Cardiac muscle cell (in vitro differentiated cells and primary cell): ENCODE data around the gene GPR87. TPM values are rescaled to one million over a fixed set of nuclear protein-coding genes. Genes with fewer than 3 reads are reported as not detected.
A peak's percentile ranks its signal among the peaks of the same experiment; 100 is the strongest.

Source experiments
- DNase-seq, 2 donors: peaks; one replicate each; pipeline versions ENCODE4 v3.0.0 to v3.0.0-alpha.2; 2010 to 2017; ENCODE audit warnings: low read depth in 1 of 2, low spot score in 1 of 2
- H3K27ac ChIP-seq: fragments of 200-600 bp; sonication (generic); 2 replicates; pipeline ENCODE4 v1.5.1; 2016
- H3K27me3 ChIP-seq: fragments of 200-600 bp; sonication (generic); 2 replicates; pipeline ENCODE4 v1.6.0; 2016; ENCODE audit warnings: control low read depth
- H3K36me3 ChIP-seq: fragments of 200-600 bp; sonication (generic); 2 replicates; pipeline ENCODE4 v1.5.1; 2016; ENCODE audit warnings: control low read depth
- H3K4me1 ChIP-seq: fragments of 200-600 bp; sonication (generic); 2 replicates; pipeline ENCODE4 v1.8.1; 2017; ENCODE audit warnings: low read depth, mild to moderate bottlenecking, mixed run types
- H3K4me3 ChIP-seq: fragments of 200-600 bp; sonication (generic); 2 replicates; pipeline ENCODE4 v1.5.1; 2016; ENCODE audit warnings: mild to moderate bottlenecking
- H3K9me3 ChIP-seq: fragments of 200-600 bp; sonication (generic); 2 replicates; pipeline ENCODE4 v1.5.1; 2017; ENCODE audit warnings: low read depth, mild to moderate bottlenecking, control low read depth
- polyA plus RNA-seq: library from polyadenylated mRNA; unstranded; fragments of >200 nt; fragmentation: Nextera tagmentation; extraction: Ambion mirVana; gene quantifications from 2 replicates; pipeline ENCODE4 v1.2.1, GENCODE V29; 2016
- total RNA-seq: library from RNA; depleted of rRNA; stranded (reverse); fragments of >200 nt; gene quantifications from 2 replicates; pipeline ENCODE4 v1.2.3, GENCODE V29; 2016
- TF ChIP-seq, protein P1 (sequence below): IDR thresholded peaks from 2 replicates; pipeline ENCODE4 v1.5.1; 2012; ENCODE audit warnings: low read depth, mild to moderate bottlenecking, low read length

Gene GPR87
- total and polyA plus RNA-seq, 2 experiments from 2014 or later = not detected

DNA sequence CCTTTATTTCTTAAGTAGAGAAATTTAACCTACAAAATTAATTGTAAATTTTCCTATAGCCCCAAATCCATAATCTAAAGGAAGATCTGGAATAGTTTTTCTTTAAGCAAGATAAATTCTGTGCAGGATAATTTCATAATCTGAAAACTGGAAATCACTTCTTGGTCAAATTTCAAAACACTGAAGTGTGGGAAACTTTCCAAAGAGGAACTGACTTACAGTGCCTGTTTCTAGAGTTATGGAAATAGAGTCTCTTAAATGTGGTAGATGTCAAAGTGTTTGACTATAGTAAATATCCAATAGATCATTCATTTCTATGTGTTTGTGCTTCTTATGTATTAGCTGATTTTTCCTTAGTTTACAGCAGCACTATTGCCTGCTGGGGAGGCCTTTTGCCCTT is 14.3 kb upstream of the GPR87 start:
- TF ChIP-seq, protein P1, sequence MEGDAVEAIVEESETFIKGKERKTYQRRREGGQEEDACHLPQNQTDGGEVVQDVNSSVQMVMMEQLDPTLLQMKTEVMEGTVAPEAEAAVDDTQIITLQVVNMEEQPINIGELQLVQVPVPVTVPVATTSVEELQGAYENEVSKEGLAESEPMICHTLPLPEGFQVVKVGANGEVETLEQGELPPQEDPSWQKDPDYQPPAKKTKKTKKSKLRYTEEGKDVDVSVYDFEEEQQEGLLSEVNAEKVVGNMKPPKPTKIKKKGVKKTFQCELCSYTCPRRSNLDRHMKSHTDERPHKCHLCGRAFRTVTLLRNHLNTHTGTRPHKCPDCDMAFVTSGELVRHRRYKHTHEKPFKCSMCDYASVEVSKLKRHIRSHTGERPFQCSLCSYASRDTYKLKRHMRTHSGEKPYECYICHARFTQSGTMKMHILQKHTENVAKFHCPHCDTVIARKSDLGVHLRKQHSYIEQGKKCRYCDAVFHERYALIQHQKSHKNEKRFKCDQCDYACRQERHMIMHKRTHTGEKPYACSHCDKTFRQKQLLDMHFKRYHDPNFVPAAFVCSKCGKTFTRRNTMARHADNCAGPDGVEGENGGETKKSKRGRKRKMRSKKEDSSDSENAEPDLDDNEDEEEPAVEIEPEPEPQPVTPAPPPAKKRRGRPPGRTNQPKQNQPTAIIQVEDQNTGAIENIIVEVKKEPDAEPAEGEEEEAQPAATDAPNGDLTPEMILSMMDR = no peak
- no peak overlapping the region for H3K4me3 ChIP-seq
- H3K36me3 ChIP-seq = no peaks in the 10 kb centered on the region
- H3K27ac ChIP-seq = no peak overlapping the region
- H3K4me1 ChIP-seq = no peaks in the 10 kb centered on the region
- no peaks in the 10 kb centered on the region for H3K27me3 ChIP-seq
- DNase-seq = peak in 1 of 2 donors; percentile 44
- H3K9me3 ChIP-seq = no peaks in the 10 kb centered on the region

DNA sequence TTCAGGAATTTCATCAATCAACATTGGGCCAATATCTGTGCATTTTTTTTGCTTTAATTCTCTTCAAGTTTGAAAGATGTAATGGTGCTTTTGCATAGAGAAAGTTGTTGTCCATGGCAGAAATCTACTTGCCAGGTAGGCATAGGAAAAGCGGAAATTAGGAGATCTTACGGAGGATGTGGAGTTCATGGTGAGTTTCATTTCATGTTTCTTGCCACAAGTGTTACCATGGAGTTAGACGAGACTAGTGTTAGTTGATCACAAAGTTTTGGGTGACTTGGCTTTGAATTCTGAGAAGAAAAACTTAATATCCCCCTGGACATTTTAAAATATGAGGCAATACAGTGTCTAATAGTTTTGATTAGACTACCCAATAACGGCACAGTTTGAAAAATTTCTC is 13.8 kb upstream of the GPR87 start:
- Histone ChIP-seq H3K9me3 (no peaks in the 10 kb centered on the region), H3K27ac (no peak overlapping the region), H3K4me3 (no peak overlapping the region), H3K4me1 (no peaks in the 10 kb centered on the region), H3K27me3 (no peaks in the 10 kb centered on the region), H3K36me3 (no peaks in the 10 kb centered on the region)
- TF ChIP-seq, protein P1 = no peak
- no peak for DNase-seq

GRCh38 chr3:151329363-151329762 is 12.7 kb upstream of the GPR87 start, which contains the start of gene P2RY13:
P2RY13 (minus strand) TSS chr3:151329549; CDS start chr3:151329528, 21 bp downstream.
- no peak within 1 kb of the TSS for H3K4me3 ChIP-seq
- no peak within 1 kb of the TSS for H3K27ac ChIP-seq
- H3K27me3 ChIP-seq = no peaks in the 10 kb centered on the region
- no peaks in the 10 kb centered on the region for H3K9me3 ChIP-seq
- H3K4me1 ChIP-seq = no peaks in the 10 kb centered on the region
- DNase-seq = no peak
- TF ChIP-seq, protein P1 = no peak
- no peaks in the 10 kb centered on the region for H3K36me3 ChIP-seq

DNA sequence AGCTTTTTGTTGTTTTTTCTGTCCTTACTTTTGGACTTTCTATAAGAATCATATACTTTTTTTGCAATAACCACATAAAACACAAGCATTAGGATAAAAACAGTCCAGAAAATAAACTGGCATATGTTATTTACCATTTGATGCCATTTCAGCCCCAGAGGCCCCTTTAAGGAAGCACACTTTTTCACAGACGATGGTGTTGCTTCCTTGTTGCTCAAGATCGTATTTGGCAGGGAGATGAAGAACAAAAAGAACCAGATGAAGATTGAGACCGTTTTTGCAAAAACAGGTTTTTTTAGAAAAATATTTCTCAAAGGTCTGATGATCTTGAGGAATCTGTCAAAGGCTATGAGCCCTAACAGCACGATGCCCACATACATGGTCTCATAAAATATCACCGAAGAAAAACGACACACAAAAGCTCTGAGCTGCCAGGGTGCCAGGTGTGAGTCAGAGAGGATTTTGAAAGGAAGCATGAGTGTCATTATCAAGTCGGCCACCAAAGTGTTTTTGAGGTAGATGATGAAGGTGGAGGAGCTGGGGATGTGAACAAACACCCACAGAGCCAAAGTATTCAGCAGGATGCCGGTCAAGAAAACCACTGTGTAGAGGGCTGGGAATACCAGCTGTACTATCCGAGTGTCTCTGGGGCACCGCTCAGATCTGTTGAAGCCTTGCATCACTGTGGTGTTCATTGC is 11.8 kb upstream of the GPR87 start:
- H3K36me3 ChIP-seq = no peaks in the 10 kb centered on the region
- no peak overlapping the region for H3K4me3 ChIP-seq
- no peaks in the 10 kb centered on the region for H3K9me3 ChIP-seq
- peak in 1 of 2 donors; percentile 56 for DNase-seq
- no peaks in the 10 kb centered on the region for H3K4me1 ChIP-seq
- TF ChIP-seq, protein P1 = no peak
- H3K27ac ChIP-seq = no peak overlapping the region
- no peaks in the 10 kb centered on the region for H3K27me3 ChIP-seq

- TF ChIP-seq, protein P1 = peak; percentile 66
- no peak overlapping the region for H3K27ac ChIP-seq
- H3K36me3 ChIP-seq = no peaks in the 10 kb centered on the region
- peak; percentile 24 to 44 for DNase-seq
- H3K27me3 ChIP-seq = no peaks in the 10 kb centered on the region
- H3K4me3 ChIP-seq = no peak overlapping the region
- no peaks in the 10 kb centered on the region for H3K9me3 ChIP-seq
- no peaks in the 10 kb centered on the region for H3K4me1 ChIP-seq
Observed at GRCh38 chr3:151327571-151328198, 11.1 kb upstream of the GPR87 start.
